ENCODE data around the gene JAKMIP1.

- TF ChIP-seq CTCF (IDR thresholded peaks at IDR 0.05) (no peak), REST (IDR thresholded peaks at IDR 0.05; ENCODE audit: insufficient read depth in 1 of 2, low read depth in 2 of 2, low read length in 1 of 2) (no peak), SIN3A (IDR thresholded peaks at IDR 0.05; ENCODE audit: borderline replicate concordance, insufficient read depth, low read depth, low read length) (no peak), POLR2AphosphoS5 (IDR thresholded peaks at IDR 0.05; ENCODE audit: low read depth, low read length) (no peak)
Measured at GRCh38 chr4:6107886-6108285, 92.5 kb downstream of the JAKMIP1 start.
